ENCODE measurements around the gene OAS2.

OAS2 gene

GRCh38 chr12:112978163-112979040, at the start of gene OAS2:
TSS of gene OAS2 (plus strand) at chr12:112978519. CDS start at chr12:112978609, 90 bp downstream.
- DNase-seq: no peak

GRCh38 chr12:112928978-112929377, 49.3 kb upstream of the OAS2 start:
- no peak for DNase-seq

- no peak for DNase-seq
Observed at GRCh38 chr12:112929715-112930114, 48.6 kb upstream of the OAS2 start.

- no peak for DNase-seq
Observed at GRCh38 chr12:112930350-112930749, 48.0 kb upstream of the OAS2 start.

GRCh38 chr12:112932485-112933128, 45.7 kb upstream of the OAS2 start:
- DNase-seq: no peak

- no peak for DNase-seq
Observed at GRCh38 chr12:112933129-112933505, 45.2 kb upstream of the OAS2 start.

- no peak for DNase-seq
Observed at GRCh38 chr12:112936264-112936663, 42.1 kb upstream of the OAS2 start.

- DNase-seq: no peak
Observed at GRCh38 chr12:112936927-112937326, 41.4 kb upstream of the OAS2 start.

- no peak for DNase-seq
Observed at GRCh38 chr12:112937741-112938719, 40.3 kb upstream of the OAS2 start, which contains the start of gene OAS3. TSS of gene OAS3 (plus strand) at chr12:112938474. CDS start at chr12:112938531, 57 bp downstream.

GRCh38 chr12:112938751-112939150, 39.6 kb upstream of the OAS2 start:
- DNase-seq: no peak

GRCh38 chr12:112939761-112940381, 38.4 kb upstream of the OAS2 start:
- DNase-seq: no peak

GRCh38 chr12:112941528-112942335, 36.6 kb upstream of the OAS2 start:
- DNase-seq: no peak

GRCh38 chr12:112942572-112942971, 35.7 kb upstream of the OAS2 start:
- no peak for DNase-seq

GRCh38 chr12:112944024-112944690, 34.2 kb upstream of the OAS2 start:
- DNase-seq: no peak

- DNase-seq: no peak
Observed at GRCh38 chr12:112945515-112945914, 32.8 kb upstream of the OAS2 start.

GRCh38 chr12:112946236-112947000, 31.9 kb upstream of the OAS2 start:
- no peak for DNase-seq

GRCh38 chr12:112947314-112947713, 31.0 kb upstream of the OAS2 start:
- DNase-seq: no peak

- DNase-seq: no peak
Observed at GRCh38 chr12:112947761-112948160, 30.6 kb upstream of the OAS2 start.

- DNase-seq: no peak
Observed at GRCh38 chr12:112948806-112949205, 29.5 kb upstream of the OAS2 start.

- no peak for DNase-seq
Observed at GRCh38 chr12:112950701-112951100, 27.6 kb upstream of the OAS2 start.

Measured in NCI-H2171 treated with DMSO at 0.1 percent for 48 hours (cell line).